HG02763 (cell line): ENCODE results near the gene RIPOR2.

Source experiments
- ATAC-seq: cut with Tn5 transposase; IDR thresholded peaks from one replicate; pipeline ENCODE4 v1.9.1; 2021; ENCODE audit warnings: mild to moderate bottlenecking, moderate library complexity; ENCODE audit not compliant: unreplicated experiment

The RIPOR2 gene

GRCh38 chr6:24856901-24857670, 78.7 kb downstream of the RIPOR2 start:
- no peak for ATAC-seq

DNA sequence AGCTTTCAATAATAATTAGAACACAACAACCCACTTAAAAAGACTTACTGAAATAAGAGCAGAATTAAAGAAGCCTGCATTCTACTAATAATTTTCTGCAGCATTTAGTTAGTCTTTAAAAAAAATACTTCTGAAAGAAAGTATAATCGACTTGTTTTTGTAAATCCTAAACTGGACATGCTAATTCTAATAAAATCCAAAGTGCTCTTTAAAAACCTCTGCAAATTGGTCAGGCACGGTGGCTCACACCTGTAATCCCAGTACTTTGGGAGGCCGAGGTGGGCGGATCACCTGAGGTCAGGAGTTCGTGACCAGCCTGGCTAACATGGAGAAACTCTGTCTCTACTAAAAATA, 79.5 kb downstream of the RIPOR2 start:
- no peak for ATAC-seq

- ATAC-seq = no peak
Measured at GRCh38 chr6:24855395-24856245, 80.1 kb downstream of the RIPOR2 start.

DNA sequence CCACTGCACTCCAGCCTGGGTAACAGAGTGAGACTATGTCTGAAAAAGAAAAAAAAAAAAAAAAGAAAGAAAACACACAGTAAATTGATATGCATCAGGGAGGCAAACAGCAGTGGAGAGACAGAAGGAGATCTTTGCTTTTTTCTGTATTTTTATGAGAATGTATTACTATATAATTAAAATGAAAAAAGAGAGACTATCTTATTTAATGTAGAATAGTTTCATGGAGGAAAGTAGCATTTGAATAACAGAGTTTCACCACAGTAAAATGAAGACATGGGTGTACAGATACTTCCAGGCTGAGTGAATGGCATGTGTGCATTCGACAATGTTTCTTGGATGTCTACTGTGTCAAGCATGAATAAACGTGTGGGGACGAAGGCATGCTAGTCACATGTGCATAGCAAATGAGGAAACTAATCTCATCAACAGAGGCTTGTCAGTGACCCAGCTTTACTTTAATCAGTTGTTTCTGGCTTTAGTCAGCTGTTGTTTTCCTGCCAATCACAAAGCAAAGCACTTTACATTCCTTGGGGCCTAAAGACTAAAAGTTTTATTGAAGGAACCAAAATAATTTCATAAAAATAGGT, 81.6 kb downstream of the RIPOR2 start:
- ATAC-seq = no peak

- ATAC-seq = no peak
Measured at GRCh38 chr6:24851086-24851485, 84.7 kb downstream of the RIPOR2 start.

- no peak for ATAC-seq
Measured at GRCh38 chr6:24849713-24850112, 86.0 kb downstream of the RIPOR2 start.

- ATAC-seq = no peak
Measured at GRCh38 chr6:24848461-24848860, 87.3 kb downstream of the RIPOR2 start.

DNA sequence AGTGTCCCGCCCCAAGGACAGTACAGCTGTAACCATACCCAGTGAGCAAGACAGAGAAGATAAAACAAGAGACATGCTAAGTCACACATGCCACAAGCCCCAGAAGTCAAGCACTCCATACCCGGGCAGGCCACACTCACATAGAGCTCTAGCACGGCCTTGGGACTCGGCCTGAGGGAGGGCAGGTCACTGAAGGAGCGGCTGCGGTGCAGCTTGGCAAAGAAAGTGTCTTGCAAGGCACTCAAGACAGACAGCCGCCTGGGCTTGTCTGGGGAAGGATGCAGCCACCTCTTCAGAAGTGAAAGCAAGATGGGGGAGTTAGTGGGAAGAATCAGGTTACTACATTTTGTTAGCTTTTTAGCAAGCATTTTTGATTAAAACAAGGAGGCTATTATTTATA, 88.4 kb downstream of the RIPOR2 start:
- no peak for ATAC-seq

GRCh38 chr6:24845578-24845977, 90.2 kb downstream of the RIPOR2 start:
- no peak for ATAC-seq

DNA sequence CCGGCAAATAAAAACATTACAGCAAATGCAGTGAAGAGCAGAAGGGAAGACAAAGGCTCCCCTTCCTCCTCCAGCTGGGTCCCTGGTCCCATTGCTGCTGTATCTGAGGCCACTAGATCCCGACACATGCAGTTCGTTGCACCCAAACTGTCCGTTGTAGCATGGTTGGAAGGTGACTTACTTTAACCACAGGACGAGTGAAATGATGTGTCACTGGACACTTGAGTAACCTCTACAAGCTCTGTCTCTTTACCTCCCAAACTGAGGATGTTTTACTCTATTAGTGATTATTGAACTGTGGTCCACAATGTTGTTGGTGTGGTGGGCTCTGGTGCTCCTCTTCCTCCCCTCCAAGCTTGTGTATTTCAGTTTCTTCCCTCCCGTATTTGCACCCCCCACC, 90.9 kb downstream of the RIPOR2 start:
- ATAC-seq = no peak

GRCh38 chr6:24844061-24844460, 91.7 kb downstream of the RIPOR2 start:
- ATAC-seq = no peak

DNA sequence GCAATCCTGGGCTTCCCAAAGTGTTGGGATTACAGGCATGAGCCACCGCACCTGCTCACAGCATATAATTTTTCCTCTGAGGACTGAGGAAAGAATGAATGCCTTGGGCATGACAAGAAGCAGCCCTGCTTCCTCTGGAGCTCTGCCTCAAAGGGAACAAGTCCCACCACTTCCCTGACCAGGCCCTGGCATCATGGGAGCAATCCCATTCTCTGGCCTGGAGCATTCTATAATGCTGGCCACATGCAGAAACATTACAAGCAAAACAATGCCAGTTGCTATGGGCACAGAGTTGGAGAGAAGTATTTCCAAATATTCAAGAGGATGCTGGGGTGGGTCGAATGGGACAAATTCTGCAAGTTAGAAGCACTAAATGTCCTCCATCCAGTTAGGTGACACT, 95.6 kb downstream of the RIPOR2 start:
- ATAC-seq = no peak

GRCh38 chr6:24838994-24839393, 96.8 kb downstream of the RIPOR2 start:
- ATAC-seq = no peak

DNA sequence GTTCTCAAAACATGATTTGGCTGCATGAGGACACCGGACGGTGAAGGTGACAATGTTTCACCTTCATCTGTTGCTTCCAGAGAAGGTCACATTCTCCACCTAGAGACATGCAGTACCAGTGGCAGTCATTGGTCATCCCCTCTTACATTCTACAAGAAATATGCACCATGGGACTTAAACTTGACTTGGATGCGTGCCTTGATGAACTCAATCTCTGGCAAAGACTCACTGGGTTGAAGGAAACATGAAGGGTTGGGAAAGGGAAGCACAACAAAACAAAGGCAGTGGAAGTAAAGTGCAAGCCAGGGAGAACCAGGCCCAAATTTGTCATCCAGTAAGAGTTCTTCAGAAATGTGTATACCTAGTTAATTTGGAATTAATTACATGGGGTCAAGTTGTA, 97.7 kb downstream of the RIPOR2 start:
- no peak for ATAC-seq

DNA sequence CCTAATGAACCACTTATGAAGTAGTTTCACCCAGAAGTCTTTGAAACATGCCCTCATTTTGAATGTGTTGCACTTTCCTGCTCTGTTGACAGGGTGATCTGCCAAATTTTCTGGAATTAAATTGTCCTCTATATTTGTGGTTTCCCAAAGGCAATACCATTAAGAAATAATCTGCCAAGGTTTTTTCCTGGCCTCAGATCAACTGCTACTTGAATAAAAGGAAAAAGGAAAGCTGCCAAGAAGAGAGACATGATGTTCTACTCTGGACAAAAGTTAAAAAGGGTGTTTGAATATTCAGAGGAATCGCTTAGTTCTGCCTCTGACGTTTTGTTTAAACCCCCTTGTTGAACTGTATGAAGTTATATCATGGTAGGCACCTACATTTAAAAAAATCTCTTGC, 99.7 kb downstream of the RIPOR2 start:
- ATAC-seq = no peak

- ATAC-seq = no peak
Measured at GRCh38 chr6:24833711-24834386, 101.9 kb downstream of the RIPOR2 start.

GRCh38 chr6:24832794-24833193, 103.0 kb downstream of the RIPOR2 start:
- no peak for ATAC-seq

DNA sequence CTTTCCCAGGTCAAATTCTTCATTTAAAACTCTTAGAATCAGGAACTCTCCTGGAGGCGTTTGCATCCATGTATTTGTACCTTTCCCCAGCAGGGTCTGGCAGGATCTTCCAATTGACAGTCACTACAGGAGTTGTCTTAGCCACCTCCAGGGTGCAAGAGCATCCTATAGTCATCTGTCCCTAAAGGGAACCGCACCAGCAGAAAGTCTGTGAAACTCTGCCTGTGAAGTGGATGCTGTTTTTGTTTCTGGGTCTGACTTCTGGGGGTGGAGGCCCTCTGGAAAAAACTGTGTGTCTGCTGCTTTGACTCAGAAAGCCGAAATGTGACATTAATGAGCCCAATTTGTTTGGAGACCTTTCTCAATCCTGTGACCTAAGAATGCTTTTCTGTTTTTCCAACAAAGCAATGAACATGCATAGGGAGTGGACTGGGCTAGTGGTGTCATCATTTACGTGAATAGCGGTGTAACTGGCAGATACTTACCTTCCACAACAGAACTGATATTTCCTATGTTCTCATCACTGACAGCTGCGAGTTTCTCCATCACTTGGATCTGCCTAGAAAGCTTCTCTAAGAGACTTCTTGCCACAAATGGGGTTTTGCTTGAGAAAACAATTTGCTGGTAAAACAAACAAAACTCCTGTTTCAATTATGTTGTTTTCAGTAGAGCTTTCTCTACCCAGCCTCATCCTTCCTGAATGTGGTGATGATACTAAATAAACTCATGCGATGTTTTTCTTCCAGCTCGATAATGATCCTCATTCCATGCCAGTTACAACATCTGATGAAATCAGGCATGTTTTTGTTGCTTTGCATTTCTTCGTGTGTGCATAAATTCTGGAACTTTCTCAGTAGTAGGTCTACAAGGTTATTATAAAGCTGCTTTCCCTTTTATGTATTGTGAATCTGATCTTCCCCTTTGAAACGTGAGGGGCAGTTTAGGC, 103.7 kb downstream of the RIPOR2 start:
- no peak for ATAC-seq

- ATAC-seq = no peak
Measured at GRCh38 chr6:24829657-24830056, 106.1 kb downstream of the RIPOR2 start.

- ATAC-seq = no peak
Measured at GRCh38 chr6:24827970-24828369, 107.8 kb downstream of the RIPOR2 start.
